Fibroblast of villous mesenchyme (primary cell): ENCODE measurements around the gene DPEP1. TPM values are rescaled to one million over a fixed set of nuclear protein-coding genes. Genes with fewer than 3 reads are reported as not detected.

Experiments
- DNase-seq: peaks from one replicate; pipeline ENCODE4 v3.0.0-alpha.2; 2010; ENCODE audit warnings: low read depth
- H3K4me3 ChIP-seq: 2 replicates; pipeline ENCODE4 v1.5.1; 2011; ENCODE audit warnings: low read depth, mild to moderate bottlenecking, low read length
- total RNA-seq: library from RNA; depleted of rRNA; stranded (reverse); fragments of >200 nt; gene quantifications from 2 replicates; pipeline ENCODE4 v1.2.3, GENCODE V29; 2012
- TF ChIP-seq, protein P1 (sequence below): IDR thresholded peaks from 2 replicates; pipeline ENCODE4 v1.5.1; 2012; ENCODE audit warnings: low read depth, mild to moderate bottlenecking, low read length; ENCODE audit not compliant: insufficient read depth

DPEP1 gene
- total RNA-seq, 1 donor = not detected

DNA sequence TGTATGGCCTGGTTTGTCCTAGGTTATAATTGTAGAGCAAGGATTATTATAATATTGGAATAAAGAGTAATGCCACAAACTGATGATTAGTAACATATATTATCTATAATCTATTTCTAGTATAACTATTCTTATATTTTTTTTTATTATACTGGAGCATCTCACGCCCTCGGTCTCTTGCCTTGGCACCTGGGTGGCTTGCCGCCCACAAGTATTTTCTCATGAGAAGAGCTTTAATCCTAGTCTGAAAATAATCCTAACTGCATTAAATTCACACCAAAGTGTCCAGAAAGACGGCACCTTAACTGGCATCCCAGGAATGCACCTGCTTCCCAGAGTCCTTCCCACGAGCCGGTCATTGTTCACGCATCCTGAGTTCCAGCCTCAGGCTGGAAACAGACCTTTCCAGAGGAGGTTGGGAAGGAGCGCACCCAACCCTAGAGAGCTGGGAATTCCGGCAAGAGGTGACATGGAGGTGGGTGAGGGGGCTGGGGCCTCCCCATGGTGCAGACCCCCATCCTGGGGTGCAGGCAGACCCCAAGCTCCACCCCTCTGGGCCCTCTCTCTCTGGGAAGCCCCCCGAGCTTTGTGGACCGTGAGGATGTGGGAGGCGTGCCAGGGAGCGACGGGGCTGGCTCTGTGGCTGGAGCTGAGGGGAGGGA lies 28.1 kb downstream of the DPEP1 start:
- DNase-seq = no peak
- H3K4me3 ChIP-seq = no peak overlapping the region
- TF ChIP-seq, protein P1, sequence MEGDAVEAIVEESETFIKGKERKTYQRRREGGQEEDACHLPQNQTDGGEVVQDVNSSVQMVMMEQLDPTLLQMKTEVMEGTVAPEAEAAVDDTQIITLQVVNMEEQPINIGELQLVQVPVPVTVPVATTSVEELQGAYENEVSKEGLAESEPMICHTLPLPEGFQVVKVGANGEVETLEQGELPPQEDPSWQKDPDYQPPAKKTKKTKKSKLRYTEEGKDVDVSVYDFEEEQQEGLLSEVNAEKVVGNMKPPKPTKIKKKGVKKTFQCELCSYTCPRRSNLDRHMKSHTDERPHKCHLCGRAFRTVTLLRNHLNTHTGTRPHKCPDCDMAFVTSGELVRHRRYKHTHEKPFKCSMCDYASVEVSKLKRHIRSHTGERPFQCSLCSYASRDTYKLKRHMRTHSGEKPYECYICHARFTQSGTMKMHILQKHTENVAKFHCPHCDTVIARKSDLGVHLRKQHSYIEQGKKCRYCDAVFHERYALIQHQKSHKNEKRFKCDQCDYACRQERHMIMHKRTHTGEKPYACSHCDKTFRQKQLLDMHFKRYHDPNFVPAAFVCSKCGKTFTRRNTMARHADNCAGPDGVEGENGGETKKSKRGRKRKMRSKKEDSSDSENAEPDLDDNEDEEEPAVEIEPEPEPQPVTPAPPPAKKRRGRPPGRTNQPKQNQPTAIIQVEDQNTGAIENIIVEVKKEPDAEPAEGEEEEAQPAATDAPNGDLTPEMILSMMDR = no peak

DNA sequence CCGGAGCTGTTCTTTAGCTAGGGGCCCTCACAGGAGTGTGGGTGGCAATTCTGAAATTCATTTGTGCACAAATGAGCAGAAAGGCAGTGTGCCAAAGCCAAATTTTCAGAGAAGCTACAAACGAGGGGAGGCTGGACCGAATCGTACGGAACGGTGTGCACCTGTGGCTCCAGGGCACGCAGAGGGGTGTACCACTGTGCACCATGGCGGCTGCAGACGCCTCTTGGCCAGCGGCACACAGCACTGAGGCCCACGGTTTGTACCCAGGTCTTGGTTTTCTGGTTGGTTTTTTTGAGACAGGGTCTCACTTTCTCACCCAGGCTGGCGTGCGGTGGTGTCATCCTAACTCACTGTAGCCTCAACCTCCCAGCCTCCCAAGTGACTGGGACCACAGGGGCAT lies 29.1 kb downstream of the DPEP1 start:
- TF ChIP-seq, protein P1 = no peak
- DNase-seq = no peak
- no peak overlapping the region for H3K4me3 ChIP-seq

DNA sequence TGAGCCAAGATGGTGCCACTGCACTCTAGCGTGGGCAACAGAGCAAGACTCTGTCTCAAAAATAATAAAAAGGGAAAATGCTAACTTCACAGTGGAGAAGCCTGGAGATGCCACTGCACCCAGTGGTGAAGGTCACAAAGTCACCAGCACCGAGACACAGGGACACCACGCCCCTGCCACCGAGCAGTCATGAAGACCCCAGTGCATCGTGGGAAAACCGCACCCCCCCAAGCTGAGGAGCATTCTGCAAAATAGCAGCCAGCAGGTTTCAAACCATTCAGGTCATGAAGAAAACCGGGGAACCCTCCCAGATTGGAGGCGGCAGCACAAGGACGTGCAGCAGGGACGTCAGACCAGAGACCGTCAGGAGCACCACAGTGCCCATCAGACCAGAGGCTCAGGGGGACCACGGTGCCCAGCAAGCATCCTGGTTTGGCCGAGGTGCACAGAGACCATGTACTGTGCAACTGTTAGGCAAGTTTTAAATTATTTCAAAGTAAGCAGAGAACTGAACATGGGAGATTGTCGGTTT lies 30.4 kb downstream of the DPEP1 start:
- TF ChIP-seq, protein P1 = no peak
- no peak overlapping the region for H3K4me3 ChIP-seq
- DNase-seq = no peak

DNA sequence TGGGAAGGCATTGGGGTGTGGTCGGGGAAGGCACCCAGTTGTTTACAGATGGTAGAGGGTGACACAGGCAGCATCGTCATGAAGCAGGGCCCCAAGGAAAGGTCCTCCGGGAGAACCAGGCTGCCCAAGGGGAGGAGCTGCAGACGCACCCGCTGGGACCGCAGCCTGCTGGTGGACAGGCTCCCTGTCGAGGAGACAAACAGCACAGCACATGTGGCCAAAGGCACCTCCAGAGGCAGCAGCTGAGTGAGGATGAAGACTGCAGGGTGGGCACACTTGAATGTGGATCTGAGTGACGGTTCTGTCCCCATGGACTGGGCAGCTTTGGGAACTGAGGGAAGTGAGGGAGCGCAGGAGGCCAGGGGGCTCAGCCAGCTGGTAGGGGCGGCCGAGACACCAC lies 31.7 kb downstream of the DPEP1 start:
- DNase-seq = no peak
- TF ChIP-seq, protein P1 = no peak
- no peak overlapping the region for H3K4me3 ChIP-seq

DNA sequence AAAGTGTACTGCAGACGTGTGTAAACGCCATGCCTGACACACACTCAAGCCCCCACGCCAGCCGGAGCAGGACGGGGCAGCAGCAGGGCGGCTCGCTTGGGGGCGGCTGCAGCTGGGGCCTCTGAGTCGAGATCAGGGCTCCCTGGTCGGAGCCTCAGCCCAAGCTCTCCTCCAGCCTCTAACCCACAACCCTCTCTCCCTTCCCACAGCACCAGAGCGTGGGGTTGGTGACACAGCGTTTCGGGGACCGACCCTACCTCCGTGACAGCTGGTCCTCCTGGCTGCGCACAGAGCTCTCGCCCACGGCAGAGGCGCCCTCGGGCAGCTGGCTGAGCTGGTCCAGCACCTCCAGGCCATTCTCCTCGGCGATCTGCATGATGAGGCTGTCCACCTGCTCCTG lies 32.8 kb downstream of the DPEP1 start:
- H3K4me3 ChIP-seq = no peak overlapping the region
- DNase-seq = no peak
- TF ChIP-seq, protein P1 = no peak

DNA sequence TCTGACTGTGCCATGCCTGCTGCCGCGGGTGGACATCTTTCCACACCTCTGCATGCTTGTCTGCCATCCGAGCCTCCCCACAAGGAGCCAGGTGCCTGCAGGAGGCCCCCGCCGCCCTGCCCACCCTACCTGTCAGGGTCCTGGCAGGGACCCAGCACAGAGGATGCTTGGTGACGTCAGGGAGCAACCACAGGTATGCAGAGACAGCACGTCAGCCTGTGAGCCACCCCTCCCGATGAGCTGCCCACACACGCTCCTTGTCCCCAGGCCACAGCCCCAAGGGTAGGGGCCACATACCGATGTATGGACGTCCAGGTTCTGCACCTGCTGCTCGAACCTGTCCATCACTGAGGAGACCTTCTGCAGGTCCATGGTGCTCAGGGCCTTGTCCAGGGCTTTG lies 33.5 kb downstream of the DPEP1 start:
- no peak for DNase-seq
- H3K4me3 ChIP-seq = no peak overlapping the region
- TF ChIP-seq, protein P1 = no peak

DNA sequence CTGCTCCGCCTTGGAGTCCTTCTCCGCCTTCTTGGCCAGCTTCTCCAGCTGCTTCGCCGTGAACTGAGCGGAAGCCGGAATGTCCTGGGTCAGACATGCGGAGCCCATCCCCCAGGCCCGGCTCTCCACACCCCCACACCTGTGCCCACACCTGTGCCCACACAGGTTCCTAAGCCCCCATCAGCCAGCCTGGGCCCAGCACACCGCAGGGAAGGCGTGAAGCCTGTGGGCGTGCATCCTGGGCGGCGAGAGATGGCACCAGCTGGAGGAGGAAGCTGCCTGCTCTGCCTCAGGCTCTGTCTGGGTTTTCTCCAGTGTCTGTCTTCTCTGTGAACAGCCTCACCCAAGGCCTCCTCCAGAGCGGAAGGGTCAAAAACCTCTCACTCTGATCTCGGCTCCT lies 38.1 kb downstream of the DPEP1 start:
- no peak for DNase-seq

More for the DNA sequence above, 38.1 kb downstream of the DPEP1 start:
- H3K4me3 ChIP-seq = no peak overlapping the region
- TF ChIP-seq, protein P1 = no peak
